ENCODE data around the gene PDLIM5.

Gene PDLIM5

DNA sequence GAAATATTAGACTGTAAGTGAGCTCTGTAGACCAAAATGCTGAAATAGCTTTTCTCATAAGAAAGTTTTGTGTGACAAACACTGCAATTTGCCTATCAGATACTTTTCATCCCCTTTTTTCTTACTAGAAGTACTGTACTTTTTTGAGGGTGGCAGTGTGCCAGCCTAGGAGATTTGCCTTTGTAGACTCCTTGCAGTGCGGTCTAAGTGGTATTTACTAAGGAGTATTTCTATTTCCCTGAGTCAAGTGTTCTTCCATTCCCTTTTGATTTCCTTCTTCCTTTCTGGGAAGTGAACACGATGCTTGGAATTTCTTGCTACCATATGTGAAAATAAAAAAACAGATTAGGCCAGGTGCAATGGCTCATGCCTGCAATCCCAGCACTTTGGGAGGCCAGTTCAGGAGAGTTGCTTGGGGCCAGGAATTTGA, 34.6 kb downstream of the PDLIM5 start:
- DNase-seq (ENCODE audit: extremely low read depth, insufficient read length), result no peak
- no peaks in the 10 kb centered on the region for H3K27me3 ChIP-seq (replicated peaks; ENCODE audit: control insufficient read depth, insufficient read depth, low read length)
- no peaks in the 10 kb centered on the region for H3K36me3 ChIP-seq (ENCODE audit: control insufficient read depth, insufficient read depth, low read length)
- no peak overlapping the region for H3K4me3 ChIP-seq (replicated peaks; ENCODE audit: low read depth, low read length)
- TF ChIP-seq, protein P1, sequence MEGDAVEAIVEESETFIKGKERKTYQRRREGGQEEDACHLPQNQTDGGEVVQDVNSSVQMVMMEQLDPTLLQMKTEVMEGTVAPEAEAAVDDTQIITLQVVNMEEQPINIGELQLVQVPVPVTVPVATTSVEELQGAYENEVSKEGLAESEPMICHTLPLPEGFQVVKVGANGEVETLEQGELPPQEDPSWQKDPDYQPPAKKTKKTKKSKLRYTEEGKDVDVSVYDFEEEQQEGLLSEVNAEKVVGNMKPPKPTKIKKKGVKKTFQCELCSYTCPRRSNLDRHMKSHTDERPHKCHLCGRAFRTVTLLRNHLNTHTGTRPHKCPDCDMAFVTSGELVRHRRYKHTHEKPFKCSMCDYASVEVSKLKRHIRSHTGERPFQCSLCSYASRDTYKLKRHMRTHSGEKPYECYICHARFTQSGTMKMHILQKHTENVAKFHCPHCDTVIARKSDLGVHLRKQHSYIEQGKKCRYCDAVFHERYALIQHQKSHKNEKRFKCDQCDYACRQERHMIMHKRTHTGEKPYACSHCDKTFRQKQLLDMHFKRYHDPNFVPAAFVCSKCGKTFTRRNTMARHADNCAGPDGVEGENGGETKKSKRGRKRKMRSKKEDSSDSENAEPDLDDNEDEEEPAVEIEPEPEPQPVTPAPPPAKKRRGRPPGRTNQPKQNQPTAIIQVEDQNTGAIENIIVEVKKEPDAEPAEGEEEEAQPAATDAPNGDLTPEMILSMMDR (IDR thresholded peaks at IDR 0.05; ENCODE audit: insufficient read depth, low read length, poor library complexity, severe bottlenecking), result no peak

DNA sequence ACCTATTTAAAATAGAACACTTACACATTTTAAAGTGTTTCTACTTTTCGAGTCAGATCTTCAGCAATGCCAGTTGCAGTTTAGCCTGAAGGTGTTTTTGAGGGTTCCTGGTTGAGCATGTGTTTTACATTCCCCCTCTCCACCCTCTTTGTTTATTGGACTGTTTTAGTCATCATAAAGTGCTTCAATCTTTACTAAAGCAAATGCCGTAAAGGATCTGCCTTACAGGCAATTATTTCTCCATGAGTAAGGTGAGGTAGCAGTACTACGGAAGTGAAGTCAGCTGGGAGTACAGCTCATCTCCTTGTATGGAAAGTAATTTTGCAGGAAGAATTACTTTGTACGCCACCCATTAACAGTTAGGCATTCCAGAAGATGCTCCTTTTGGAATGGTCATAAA, 36.9 kb downstream of the PDLIM5 start:
- H3K4me3 ChIP-seq (replicated peaks; ENCODE audit: low read depth, low read length), result no peak overlapping the region
- no peak for DNase-seq (ENCODE audit: extremely low read depth, insufficient read length)
- TF ChIP-seq, protein P1 (IDR thresholded peaks at IDR 0.05; ENCODE audit: insufficient read depth, low read length, poor library complexity, severe bottlenecking), result no peak

DNA sequence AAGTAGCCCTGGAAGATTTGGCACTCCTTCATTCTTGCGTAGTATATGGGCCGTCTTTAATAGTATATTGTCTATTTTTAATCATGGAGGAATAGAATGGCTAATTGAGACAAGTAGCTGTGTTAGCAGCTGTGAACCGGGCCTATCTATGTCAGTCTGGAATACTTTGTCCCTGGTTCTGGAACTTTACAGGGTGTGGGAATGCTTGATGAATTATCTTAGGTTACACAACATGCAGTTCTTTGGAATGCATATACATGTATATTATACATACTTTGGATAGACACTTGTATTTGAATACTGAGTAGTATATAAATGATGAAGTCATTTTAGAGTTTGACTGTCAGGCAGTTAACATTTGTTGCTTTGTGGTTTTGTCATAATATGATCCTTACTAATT, 37.4 kb downstream of the PDLIM5 start:
- no peak overlapping the region for H3K4me3 ChIP-seq (replicated peaks; ENCODE audit: low read depth, low read length)
- H3K36me3 ChIP-seq (ENCODE audit: control insufficient read depth, insufficient read depth, low read length), result no peaks in the 10 kb centered on the region; the same call in 1 of the 2 replicates
- TF ChIP-seq, protein P1 (IDR thresholded peaks at IDR 0.05; ENCODE audit: insufficient read depth, low read length, poor library complexity, severe bottlenecking), result no peak
- H3K27me3 ChIP-seq (replicated peaks; ENCODE audit: control insufficient read depth, insufficient read depth, low read length), result no peaks in the 10 kb centered on the region
- no peak for DNase-seq (ENCODE audit: extremely low read depth, insufficient read length)

More for the DNA sequence above, 36.9 kb downstream of the PDLIM5 start:
- no peaks in the 10 kb centered on the region for H3K27me3 ChIP-seq (replicated peaks; ENCODE audit: control insufficient read depth, insufficient read depth, low read length)
- no peaks in the 10 kb centered on the region for H3K36me3 ChIP-seq (ENCODE audit: control insufficient read depth, insufficient read depth, low read length)

DNA sequence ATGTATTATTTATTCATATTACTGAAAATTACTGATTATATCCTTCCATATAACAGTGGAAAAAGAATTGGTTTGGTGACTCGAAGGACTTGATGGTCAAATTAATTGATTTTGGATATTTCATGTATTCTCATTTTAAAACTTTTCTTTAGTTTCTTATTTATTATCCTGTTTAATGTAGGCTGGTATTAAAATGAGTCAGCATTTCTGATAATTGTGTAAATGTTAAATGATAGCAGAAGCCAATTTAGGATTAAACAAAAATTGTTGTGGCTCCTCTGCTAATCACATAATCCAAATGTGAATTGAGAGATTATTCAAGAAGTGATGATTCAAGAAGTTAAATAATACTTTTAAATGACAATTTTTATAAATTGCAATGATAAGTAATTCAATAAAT, 38.7 kb downstream of the PDLIM5 start:
- TF ChIP-seq, protein P1 (IDR thresholded peaks at IDR 0.05; ENCODE audit: insufficient read depth, low read length, poor library complexity, severe bottlenecking), result no peak
- no peak for DNase-seq (ENCODE audit: extremely low read depth, insufficient read length)
- H3K4me3 ChIP-seq (replicated peaks; ENCODE audit: low read depth, low read length), result no peak overlapping the region

DNA sequence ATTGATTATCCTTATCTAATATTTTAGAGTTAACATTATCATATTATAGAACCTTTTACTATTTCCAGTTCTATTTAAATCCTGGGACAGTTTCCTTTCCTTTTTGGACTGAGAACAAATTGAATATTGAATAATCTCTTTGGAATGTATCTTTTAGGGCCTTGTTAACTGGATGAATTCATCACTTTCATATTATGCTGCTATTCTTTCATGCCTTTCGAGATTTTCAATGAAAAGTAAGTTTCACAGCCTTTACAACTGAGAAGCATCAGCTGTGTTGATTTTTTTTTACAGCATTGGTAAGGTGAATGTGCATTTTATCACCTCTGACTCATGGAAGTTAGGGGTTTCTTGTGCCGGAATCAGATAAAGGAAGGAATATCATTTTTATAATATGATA, 39.6 kb downstream of the PDLIM5 start:
- no peak overlapping the region for H3K4me3 ChIP-seq (replicated peaks; ENCODE audit: low read depth, low read length)

More for the DNA sequence above, 38.7 kb downstream of the PDLIM5 start:
- Histone ChIP-seq H3K36me3 (ENCODE audit: control insufficient read depth, insufficient read depth, low read length) (no peaks in the 10 kb centered on the region; the same call in 1 of the 2 replicates), H3K27me3 (replicated peaks; ENCODE audit: control insufficient read depth, insufficient read depth, low read length) (no peaks in the 10 kb centered on the region)

More for the DNA sequence above, 39.6 kb downstream of the PDLIM5 start:
- no peak for DNase-seq (ENCODE audit: extremely low read depth, insufficient read length)
- H3K27me3 ChIP-seq (replicated peaks; ENCODE audit: control insufficient read depth, insufficient read depth, low read length), result no peaks in the 10 kb centered on the region
- TF ChIP-seq, protein P1 (IDR thresholded peaks at IDR 0.05; ENCODE audit: insufficient read depth, low read length, poor library complexity, severe bottlenecking), result no peak
- no peaks in the 10 kb centered on the region; the same call in 1 of the 2 replicates for H3K36me3 ChIP-seq (ENCODE audit: control insufficient read depth, insufficient read depth, low read length)
